ENCODE data around the gene COX19.
"Not testable (repeated sequence)": the region's sequence is repeated elsewhere in the genome, so short reads cannot be mapped to it uniquely, and the experiment has no call there.

Gene COX19

DNA sequence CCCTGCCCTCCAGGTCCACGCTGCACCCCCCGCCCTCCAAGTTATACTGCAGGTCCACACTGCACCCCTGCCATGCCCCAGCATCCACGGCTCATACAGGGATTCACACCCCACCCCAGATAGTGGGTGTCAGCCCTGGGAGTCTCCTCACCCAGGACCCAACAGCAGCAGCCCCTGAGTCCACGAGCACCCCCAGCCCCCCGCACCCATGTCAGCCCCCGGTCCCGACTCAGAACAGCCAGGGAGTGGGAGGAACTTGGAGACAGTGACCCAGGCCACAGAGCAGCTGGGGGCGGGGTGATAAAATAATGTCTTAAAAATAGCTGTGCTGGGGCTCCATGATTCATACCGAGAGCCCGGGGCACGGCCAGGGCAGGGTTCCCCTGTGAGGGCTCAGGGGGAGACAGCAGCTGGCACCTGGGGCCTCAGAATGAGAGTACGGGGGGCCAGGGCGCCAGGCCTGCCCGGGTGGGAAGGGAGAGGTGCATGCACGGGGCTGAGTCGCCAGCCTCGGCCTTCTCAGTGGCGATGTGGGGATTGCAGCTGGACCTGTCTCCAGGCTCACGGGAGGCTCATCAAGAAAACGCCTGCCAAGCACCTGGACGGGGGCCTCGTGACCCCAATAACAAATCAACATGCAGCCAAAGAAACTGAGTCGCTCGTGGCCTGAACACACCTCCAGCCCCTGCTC, 50.7 kb downstream of the COX19 start:
- peak; percentile 66 to 80 for DNase-seq (ENCODE audit: low read depth in 2 of 2)

DNA sequence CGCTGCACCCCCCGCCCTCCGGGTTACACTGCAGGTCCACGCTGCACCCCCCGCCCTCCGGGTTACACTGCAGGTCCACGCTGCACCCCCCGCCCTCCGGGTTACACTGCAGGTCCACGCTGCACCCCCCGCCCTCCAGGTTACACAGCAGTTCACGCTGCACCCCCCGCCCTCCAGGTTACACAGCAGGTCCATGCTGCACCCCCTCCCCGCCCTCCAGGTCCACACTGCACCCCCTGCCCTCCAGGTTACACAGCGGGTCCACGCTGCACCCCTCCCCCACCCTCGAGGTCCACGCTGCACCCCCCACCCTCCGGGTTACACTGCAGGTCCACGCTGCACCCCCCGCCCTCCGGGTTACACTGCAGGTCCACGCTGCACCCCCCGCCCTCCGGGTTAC, 51.3 kb downstream of the COX19 start:
- not testable (repeated sequence) for DNase-seq (ENCODE audit: low read depth in 2 of 2)

DNA sequence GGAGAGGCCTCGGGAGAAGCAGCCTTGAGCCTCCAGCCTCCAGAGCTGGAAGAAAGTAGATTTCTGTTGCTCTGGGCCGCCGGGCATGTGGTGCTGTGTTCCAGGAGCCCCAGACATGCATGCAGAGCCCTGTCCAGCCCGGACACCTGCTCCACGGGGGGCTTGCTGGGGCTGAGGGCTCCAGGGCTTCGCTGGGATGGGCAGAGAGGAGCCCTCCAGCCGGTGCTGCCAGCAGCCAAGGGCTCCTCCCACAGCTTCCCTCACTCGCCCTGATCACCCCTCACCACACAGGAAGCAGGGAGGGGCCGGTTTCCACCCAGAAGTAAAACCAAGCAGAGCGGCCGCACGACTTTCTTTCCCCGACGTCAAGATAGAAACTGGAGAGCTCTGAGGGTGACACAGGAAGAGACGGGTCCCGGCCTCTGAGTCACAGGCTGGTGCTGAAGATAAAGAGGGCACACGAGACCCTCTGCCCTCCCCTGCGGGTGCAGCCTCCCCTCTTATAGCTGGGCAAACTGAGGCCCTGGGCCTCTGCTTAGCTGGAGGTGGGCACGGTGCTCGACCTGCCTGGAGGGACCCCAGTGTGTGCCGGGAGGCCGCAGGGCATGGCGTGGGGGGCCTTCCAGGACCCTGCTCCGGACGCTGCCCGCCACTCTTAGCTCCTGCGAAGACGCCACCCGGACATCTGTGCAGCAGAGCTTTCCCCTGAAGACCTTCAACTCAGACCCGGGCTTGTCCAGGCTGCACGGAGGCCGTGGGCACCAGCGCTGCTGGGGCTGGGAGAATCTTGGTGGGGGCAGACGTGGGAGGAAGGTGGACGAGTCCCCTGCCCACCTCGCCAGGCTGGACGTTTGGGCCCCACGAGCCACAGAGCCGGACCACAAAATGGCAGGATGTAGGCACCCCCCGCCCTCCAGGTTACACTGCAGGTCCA, 52.0 kb downstream of the COX19 start:
- peak; percentile 85 to 89 for DNase-seq (ENCODE audit: low read depth in 2 of 2)

DNA sequence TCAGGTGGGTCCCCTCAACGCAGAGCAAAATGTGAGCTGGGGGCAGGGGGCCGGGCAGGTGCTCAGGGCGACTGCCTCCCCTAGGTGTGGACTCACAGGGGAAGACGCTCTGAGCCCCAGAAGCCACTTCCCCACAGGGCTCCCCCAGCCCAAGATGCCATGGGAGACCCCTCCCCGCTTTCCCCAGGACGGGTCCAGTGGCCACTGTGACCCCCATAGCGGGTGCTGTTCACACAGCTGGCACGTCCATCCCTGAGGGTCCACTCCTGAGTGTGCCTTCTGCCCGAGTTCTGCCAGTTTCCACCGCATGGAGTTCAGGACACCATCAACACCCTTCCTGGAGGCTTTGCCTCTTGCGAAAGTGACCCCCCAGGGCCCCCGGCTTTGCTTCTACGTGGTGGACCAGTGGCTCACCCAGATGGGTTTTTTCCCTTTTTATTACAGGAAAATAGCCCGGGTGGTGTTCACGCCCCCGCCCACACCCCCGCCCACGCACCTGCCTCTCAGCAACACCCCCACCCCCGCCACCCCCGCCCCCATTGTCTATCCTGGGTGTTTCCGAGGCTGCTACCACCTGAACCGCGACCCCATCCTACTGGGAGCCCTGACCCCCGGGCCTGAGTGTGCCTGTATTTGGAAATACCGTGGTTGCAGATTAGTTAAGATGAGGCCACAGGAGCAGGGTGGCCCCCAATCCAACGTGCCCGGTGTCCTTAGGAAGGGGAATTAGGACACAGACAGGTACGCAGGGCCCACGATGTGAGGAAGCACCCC, 52.8 kb downstream of the COX19 start:
- DNase-seq (ENCODE audit: low read depth in 2 of 2), result peak; percentile 39 to 61

DNA sequence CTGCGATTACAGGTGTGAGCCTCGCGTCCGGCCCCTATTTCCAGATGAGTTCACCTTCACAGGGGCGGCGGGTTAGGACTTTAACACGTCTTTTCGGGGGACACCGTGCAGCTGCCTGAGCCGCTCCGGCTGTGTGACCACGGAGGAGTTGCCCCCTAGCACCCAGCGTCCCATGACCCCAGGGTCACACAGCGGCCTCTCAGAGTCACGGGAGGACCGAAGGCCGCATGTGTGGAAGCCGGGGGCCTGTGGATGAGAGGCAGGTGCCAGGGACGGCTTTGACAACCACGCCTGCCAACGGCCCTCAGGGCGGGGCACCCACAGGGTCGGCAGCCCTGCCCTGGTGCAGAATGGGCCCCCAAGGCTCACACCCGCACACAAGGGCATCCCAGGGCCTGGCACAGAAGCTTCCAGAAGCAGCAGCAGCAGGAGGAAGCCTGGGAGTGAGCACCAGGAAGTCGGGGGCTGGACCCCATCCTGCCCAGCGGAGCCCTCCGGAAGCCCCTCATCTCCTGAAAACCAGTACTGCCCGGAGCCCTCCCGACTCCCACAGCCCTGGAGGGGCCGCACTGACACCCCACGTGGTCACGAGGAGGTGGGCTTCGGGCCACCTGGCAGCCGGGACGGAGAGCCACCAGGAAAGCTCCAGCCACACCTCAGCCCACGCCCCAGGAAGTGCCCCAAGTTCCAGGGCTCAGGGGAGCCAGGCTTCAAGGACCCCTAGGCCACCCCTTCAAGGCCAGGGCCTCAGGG, 53.6 kb downstream of the COX19 start:
- no peak for DNase-seq (ENCODE audit: low read depth in 2 of 2)

DNA sequence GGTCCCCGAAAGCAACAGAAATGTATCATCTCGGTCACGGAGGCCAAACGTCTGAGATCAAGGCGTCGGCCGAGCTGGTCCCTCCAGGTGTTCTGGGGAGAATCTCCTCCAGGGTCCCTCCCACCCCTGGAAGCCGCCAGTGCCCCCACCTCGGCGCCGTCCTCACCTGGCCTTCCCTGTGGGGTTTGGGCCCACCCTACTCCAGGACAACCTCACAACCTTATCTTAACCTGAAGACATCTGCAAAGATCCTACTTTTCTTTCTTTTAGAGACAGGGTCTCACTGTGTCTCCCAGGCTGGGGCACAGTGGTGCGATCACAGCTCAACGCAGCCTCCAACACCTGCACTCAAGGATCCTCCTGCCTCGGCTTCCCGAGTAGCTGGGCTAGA, 54.3 kb downstream of the COX19 start:
- DNase-seq (ENCODE audit: low read depth in 2 of 2), result no peak

DNA sequence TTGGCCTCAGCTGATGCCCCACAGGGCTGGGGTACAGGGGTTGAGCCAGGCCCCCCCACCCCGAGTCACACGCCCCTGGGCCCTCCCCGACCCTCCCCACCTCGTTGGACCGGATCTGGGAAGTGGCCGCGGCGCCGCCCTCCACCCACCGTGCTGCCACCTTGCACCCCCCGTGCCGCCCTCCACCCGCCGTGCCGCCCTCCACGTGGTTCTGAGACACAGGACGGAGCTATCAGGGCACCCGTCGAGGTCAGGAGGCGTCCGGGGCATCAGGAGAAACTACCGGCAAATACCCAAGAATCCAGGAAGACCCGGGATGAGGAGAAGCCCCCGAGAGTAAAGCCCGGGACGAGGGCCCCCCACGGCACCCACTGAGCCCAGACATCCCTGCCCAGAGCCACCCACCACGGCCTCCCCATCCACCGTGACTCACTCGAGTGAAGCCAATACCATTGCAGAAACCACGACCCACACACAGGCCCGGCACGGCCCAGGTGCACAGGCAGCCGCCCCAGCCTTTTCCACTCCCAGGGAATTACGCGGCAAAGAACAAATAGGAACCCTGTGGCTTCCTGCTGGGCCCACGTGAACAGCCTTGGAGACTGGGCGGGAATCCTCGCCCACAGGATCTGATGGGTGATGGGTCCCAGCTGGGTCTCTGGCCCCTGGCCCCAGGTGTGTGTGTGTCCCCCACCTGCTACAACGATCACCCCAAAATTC, 54.8 kb downstream of the COX19 start:
- DNase-seq (ENCODE audit: low read depth in 2 of 2), result peak in 1 of 2 donors; percentile 26

DNA sequence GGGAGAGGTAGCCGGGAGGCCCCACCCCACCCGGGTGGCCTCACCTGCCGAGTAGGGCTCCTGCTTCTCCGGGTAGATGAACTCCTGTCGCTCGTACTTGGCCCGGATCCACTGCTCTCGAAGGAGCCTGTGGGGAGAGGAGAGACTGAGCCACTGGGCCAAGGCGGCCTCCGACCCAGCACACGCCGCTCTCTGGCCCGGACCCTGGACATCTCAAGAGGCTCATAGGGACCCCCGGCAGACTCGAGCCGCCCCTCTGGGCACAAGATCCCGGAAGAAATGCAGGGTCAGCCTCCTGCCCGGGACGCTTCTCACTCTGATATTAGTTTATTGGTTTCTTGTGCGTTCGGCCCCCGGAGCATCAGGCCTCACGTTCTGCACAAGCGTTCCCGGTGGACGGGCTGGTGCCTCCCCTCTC, 55.4 kb downstream of the COX19 start:
- no peak for DNase-seq (ENCODE audit: low read depth in 2 of 2)

DNA sequence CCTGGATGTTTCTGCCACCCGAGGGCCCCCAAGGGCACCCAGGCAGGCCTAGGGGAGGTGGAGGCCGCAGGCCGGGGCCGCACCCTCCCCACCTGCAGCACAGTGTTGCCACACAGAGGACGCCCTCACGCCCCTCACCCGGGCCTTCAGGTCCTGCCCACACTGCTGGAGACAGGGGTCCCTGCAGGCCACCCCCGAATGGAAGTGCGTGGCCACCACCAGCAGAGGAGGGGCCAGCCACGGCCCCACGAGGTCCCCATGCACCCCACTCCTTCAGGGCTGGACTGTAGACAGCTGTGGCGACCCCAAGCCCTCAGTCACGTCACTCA, 56.3 kb downstream of the COX19 start:
- DNase-seq (ENCODE audit: low read depth in 2 of 2), result no peak

DNA sequence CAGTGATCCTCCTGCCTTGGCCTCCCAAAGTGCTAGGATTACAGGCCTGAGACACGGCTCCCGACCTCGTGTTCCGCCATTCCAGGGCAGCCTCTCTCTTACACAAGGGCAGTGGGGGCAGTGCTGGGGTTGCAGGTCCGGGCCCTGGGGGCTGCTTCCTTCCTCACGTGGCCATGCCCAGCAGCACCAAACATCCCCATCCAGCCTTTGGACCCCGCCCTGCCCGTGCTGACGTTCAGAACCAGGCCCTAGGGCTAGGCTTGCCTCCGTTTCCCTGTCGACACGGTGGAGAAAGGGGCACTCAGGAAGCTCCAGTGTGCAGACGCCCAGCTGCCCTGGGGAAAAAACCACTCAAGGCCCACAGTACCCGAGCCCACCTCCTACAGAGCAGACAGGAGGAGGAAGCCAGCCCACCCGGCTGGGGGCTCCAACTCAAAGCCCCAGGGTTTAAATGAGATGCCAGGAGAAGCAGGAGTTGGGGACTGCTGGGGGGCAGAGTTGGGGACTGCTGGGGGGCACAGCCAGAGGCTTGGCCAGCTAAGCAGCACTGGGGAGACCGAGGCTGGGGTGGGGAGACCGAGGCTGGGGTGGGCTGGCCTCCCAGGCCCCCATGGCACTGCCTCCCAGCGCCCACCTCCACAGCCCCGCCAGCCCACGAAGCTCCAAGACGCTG, 56.8 kb downstream of the COX19 start:
- no peak for DNase-seq (ENCODE audit: low read depth in 2 of 2)

DNA sequence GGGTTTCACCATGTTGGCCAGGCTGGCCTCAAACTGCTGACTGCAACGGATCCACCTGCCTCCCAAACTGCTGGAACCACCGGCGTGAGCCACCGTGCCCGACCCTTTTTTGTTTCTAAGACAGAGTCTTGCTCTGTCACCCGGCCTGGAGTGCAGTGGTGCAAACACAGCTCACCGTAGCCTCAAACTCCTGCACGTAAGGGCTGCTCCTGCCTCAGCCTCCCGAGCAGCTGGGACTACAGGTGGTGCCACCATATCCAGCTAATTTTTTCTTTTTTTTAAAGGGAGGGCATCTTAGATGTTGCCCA, 57.3 kb downstream of the COX19 start:
- DNase-seq (ENCODE audit: low read depth in 2 of 2), result no peak

DNA sequence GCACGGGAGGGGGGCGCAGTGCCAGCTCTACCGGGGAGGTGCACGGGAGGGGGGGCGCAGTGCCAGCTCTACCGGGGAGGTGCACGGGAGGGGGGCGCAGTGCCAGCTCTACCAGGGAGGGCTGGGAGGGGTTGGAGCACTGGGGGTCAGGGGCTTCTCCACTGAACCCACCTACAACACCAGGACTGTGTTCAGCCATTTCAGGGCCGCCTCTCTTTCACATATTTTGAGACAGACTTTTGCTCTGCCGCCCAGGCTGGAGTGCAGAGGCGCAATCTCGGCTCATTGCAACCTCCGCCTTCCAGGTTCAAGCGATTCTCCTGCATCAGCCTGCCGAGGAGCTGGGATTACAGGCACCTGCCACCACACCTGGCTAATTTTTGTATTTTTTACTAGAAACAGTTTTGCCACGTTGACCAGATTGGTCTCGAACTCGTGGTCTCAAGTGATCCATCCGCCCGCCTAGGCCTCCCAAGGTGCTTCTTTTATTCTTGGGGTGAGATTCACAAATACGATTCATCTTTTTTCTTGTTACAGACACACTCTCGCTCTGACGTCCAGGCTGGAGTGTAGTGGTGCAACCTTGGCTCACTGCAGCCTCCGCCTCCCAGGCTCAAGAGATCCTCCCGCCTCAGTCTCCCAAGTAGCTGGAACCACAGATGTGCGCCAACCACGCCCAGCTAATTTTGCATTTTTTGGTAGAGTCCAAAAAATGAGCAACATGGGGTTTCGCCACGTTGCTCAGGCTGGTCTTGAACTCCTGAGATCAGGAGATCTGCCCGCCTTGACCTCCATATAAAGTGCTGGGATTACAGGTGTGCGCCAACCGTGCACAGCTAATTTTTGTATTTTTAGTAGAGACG, 57.9 kb downstream of the COX19 start:
- DNase-seq (ENCODE audit: low read depth in 2 of 2), result no peak

DNA sequence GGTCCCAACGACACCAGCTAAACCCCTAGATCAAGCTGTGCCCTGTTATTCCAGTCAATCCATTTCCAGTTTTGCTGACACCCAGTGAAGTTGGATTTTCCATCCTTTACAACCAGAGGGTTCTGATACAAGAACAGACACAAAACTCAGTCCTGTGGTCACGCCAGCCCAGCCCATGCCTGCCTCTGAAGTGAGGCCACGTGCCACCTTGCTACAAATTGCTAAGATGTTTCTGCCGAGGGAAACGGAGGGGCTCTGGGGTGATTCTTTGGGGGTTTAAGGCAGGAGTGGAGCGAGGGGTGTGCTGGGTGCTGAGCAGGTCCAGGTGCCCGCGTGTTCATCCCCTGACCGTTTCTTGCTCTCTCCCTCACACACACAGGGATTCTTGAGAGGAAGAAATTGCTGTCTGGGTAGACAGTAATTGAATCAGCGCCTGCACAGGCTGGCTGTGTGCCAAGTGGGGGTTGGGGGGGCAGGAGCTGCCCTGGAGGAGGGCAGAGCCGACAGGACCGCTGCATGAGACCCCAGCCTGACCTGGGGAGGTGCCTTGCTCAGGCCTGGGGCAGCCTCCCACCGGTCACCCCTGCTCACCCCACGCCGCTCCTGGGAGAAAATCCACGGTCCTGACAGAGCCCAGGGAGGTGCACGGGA, 58.9 kb downstream of the COX19 start:
- no peak for DNase-seq (ENCODE audit: low read depth in 2 of 2)

All from stimulated activated CD8-positive, alpha-beta memory T cell treated with anti-CD3 and anti-CD28 coated beads, Interleukin-2, amount 100 ng/mL, for 48 hours (primary cell).